H1 (cell line): Measurements from ENCODE around the gene NPTXR. TPM values are rescaled to one million over a fixed set of nuclear protein-coding genes. Genes with fewer than 3 reads are reported as not detected.

Experiments used
- CTCF ChIA-PET: fragments of 300-600 bp; sonication (Branson Sonifier 250); formaldehyde crosslinking; loops from one replicate; lab custom pipeline; 2021; ENCODE audit not compliant: partially characterized antibody; lab: Charles Lee
- POLR2A ChIA-PET: fragments of 300-600 bp; sonication (Branson Sonifier 250); formaldehyde crosslinking; loops from one replicate; lab custom pipeline; 2021; ENCODE audit warnings: inconsistent platforms; ENCODE audit not compliant: partially characterized antibody; lab: Charles Lee
- DNase-seq, 2 experiments: peaks; one replicate each; pipeline versions ENCODE4 v3.0.0 to v3.0.0-alpha.2; 2010 to 2022; ENCODE audit warnings: low spot score in 2 of 2, low read depth in 1 of 2, mixed read lengths in 1 of 2
- FAIRE-seq: peaks from 2 replicates; lab custom pipeline; 2011; peaks lifted over from hg19 to GRCh38; lab: Jason Lieb, UNC
- H2AFZ ChIP-seq: 2 replicates; pipeline ENCODE4 v1.8.1; 2012; ENCODE audit warnings: low read length, inconsistent platforms
- H2AK5ac ChIP-seq: 2 replicates; pipeline ENCODE4 v1.6.1; 2013; ENCODE audit warnings: low read depth, low read length
- H2BK120ac ChIP-seq: replicated peaks from 2 replicates; pipeline ENCODE3; 2013; ENCODE audit warnings: low read depth, low read length, inconsistent platforms
- H2BK12ac ChIP-seq: 2 replicates; pipeline ENCODE4 v1.6.1; 2013; ENCODE audit warnings: low read depth, low read length
- H2BK15ac ChIP-seq: 2 replicates; pipeline ENCODE4 v1.6.1; 2013; ENCODE audit warnings: low read length
- H2BK20ac ChIP-seq: 2 replicates; pipeline ENCODE4 v1.6.1; 2013; ENCODE audit warnings: low read length
- H2BK5ac ChIP-seq: 2 replicates; pipeline ENCODE4 v1.6.1; 2013; ENCODE audit warnings: low read depth, low read length
- H3K14ac ChIP-seq: 2 replicates; pipeline ENCODE4 v1.6.1; 2013; ENCODE audit warnings: inconsistent platforms; ENCODE audit not compliant: insufficient read length
- H3K18ac ChIP-seq: 2 replicates; pipeline ENCODE4 v1.6.1; 2013; ENCODE audit warnings: low read length; ENCODE audit errors: extremely low read depth
- H3K23ac ChIP-seq: 2 replicates; pipeline ENCODE4 v1.6.1; 2013; ENCODE audit warnings: inconsistent platforms; ENCODE audit not compliant: insufficient read length
- H3K23me2 ChIP-seq: 2 replicates; pipeline ENCODE4 v1.6.1; 2013; ENCODE audit warnings: low read depth, low read length
- H3K27ac ChIP-seq: 2 replicates; pipeline ENCODE4 v1.6.1; 2011; ENCODE audit warnings: low read depth, low read length, inconsistent platforms
- H3K27me3 ChIP-seq, 4 experiments: replicated peaks in 1 of 4; 1 replicate in 1 of 4; 2 replicates in 3 of 4; pipeline versions ENCODE4 v1.6.1 to v1.8.1; 2011 to 2013; ENCODE audit warnings: low read length in 3 of 4, mild to moderate bottlenecking in 3 of 4, inconsistent platforms in 2 of 4, mixed read lengths in 2 of 4, moderate library complexity in 1 of 4; ENCODE audit not compliant: control insufficient read depth in 3 of 4, insufficient read depth in 3 of 4; ENCODE audit errors: extremely low read depth in 1 of 4
- H3K36me3 ChIP-seq, 4 experiments: 2 replicates each; pipeline versions ENCODE4 v1.6.1 to v1.8.1; 2011 to 2013; ENCODE audit warnings: mild to moderate bottlenecking in 4 of 4, low read length in 3 of 4, moderate library complexity in 2 of 4, control low read depth in 1 of 4, inconsistent platforms in 1 of 4; ENCODE audit not compliant: insufficient read depth in 4 of 4, control insufficient read depth in 2 of 4
- H3K4ac ChIP-seq: replicated peaks from 2 replicates; pipeline ENCODE3; 2013; ENCODE audit warnings: low read length, low read depth, mixed read lengths, inconsistent platforms; ENCODE audit not compliant: insufficient read length
- H3K4me1 ChIP-seq, 4 experiments: replicated peaks in 1 of 4; 1 replicate in 1 of 4; 2 replicates in 3 of 4; pipeline versions ENCODE4 v1.6.1 to v1.8.1; 2011 to 2013; ENCODE audit warnings: low read length in 3 of 4, inconsistent platforms in 2 of 4, mixed read lengths in 1 of 4; ENCODE audit not compliant: insufficient read depth in 4 of 4, control insufficient read depth in 3 of 4
- H3K4me2 ChIP-seq, 2 experiments: 2 replicates each; pipeline versions ENCODE4 v1.6.1 to v1.8.1; 2011 to 2013; ENCODE audit warnings: low read depth in 2 of 2, low read length in 2 of 2, control low read depth in 1 of 2, inconsistent platforms in 1 of 2, mild to moderate bottlenecking in 1 of 2; ENCODE audit not compliant: insufficient read depth in 1 of 2
- H3K4me3 ChIP-seq, 4 experiments: fragments of 200-600, 300-600 bp in 1 of 4; sonication (generic), shearing (Covaris generic), sonication (Bioruptor Twin) in 1 of 4; 2 replicates each; pipeline versions ENCODE4 v1.5.1 to v1.8.1; 2011 to 2016; ENCODE audit warnings: low read length in 4 of 4, low read depth in 3 of 4, control low read depth in 2 of 4, inconsistent platforms in 2 of 4, mild to moderate bottlenecking in 2 of 4, mixed read lengths in 1 of 4, moderate library complexity in 1 of 4; ENCODE audit not compliant: insufficient read depth in 2 of 4; ENCODE audit errors: extremely low read depth in 1 of 4
- H3K56ac ChIP-seq: replicated peaks from 2 replicates; pipeline ENCODE3; 2013; ENCODE audit warnings: low read depth, mild to moderate bottlenecking, mixed read lengths, low read length, inconsistent platforms; ENCODE audit not compliant: insufficient read length
- H3K79me1 ChIP-seq: 2 replicates; pipeline ENCODE4 v1.6.1; 2013; ENCODE audit warnings: low read depth, low read length, control low read depth
- H3K79me2 ChIP-seq, 2 experiments: 2 replicates each; pipeline versions ENCODE4 v1.6.1 to v1.8.1; 2012 to 2013; ENCODE audit warnings: low read length in 2 of 2, mild to moderate bottlenecking in 2 of 2, inconsistent platforms in 1 of 2; ENCODE audit not compliant: insufficient read depth in 2 of 2, control insufficient read depth in 1 of 2
- H3K9ac ChIP-seq, 4 experiments: replicated peaks in 1 of 4; 1 replicate in 1 of 4; 2 replicates in 3 of 4; pipeline versions ENCODE4 v1.6.1 to v1.8.1; 2011 to 2013; ENCODE audit warnings: low read depth in 3 of 4, low read length in 3 of 4, control low read depth in 2 of 4, mild to moderate bottlenecking in 2 of 4, moderate library complexity in 2 of 4, inconsistent platforms in 1 of 4; ENCODE audit errors: extremely low read depth in 1 of 4
- H3K9me3 ChIP-seq, 2 experiments: 2 replicates each; pipeline versions ENCODE4 v1.6.1 to v1.8.1; 2012 to 2013; ENCODE audit warnings: mild to moderate bottlenecking in 2 of 2, moderate library complexity in 2 of 2, control low read depth in 1 of 2, inconsistent platforms in 1 of 2, low read depth in 1 of 2, low read length in 1 of 2, mixed read lengths in 1 of 2; ENCODE audit not compliant: insufficient read depth in 2 of 2
- H4K20me1 ChIP-seq, 2 experiments: replicated peaks in 1 of 2; 2 replicates each; pipeline versions ENCODE3 to v1.8.1; 2011 to 2013; ENCODE audit warnings: inconsistent platforms in 2 of 2, low read length in 2 of 2, mild to moderate bottlenecking in 1 of 2; ENCODE audit not compliant: insufficient read depth in 2 of 2, control insufficient read depth in 1 of 2
- H4K5ac ChIP-seq: 2 replicates; pipeline ENCODE4 v1.6.1; 2013; ENCODE audit warnings: low read length, low read depth, mixed read lengths, inconsistent platforms; ENCODE audit not compliant: insufficient read length
- H4K8ac ChIP-seq: 2 replicates; pipeline ENCODE4 v1.8.0; 2013; ENCODE audit warnings: mild to moderate bottlenecking, moderate library complexity, low read length, inconsistent platforms; ENCODE audit not compliant: insufficient read depth; ENCODE audit errors: extremely low read depth
- H4K91ac ChIP-seq: replicated peaks from 2 replicates; pipeline ENCODE3; 2013; ENCODE audit warnings: low read length, mixed read lengths, inconsistent platforms; ENCODE audit not compliant: insufficient read length
- GABPA ChIP-seq: IDR thresholded peaks from 2 replicates; pipeline ENCODE4 v1.6.1; 2011; ENCODE audit warnings: mild to moderate bottlenecking, low read length, moderate library complexity, borderline replicate concordance; ENCODE audit not compliant: insufficient read depth
- JUND ChIP-seq: IDR thresholded peaks from 2 replicates; pipeline ENCODE4 v1.6.1; 2011; ENCODE audit warnings: mild to moderate bottlenecking, improper control_type of control experiment, low read length
- MAX ChIP-seq: IDR thresholded peaks from 2 replicates; pipeline ENCODE4 v1.6.1; 2012; ENCODE audit warnings: inconsistent platforms
- POU5F1 ChIP-seq: IDR thresholded peaks from 2 replicates; pipeline ENCODE4 v1.6.1; 2011; ENCODE audit warnings: low read depth, mild to moderate bottlenecking, low read length, moderate library complexity
- RAD21 ChIP-seq, 2 experiments: IDR thresholded peaks in 1 of 2; conservative IDR thresholded peaks in 1 of 2; 2 replicates each; pipeline ENCODE4 v1.6.1; 2011; ENCODE audit warnings: low read depth in 2 of 2, low read length in 2 of 2, improper control_type of control experiment in 1 of 2, inconsistent platforms in 1 of 2, mild to moderate bottlenecking in 1 of 2, moderate library complexity in 1 of 2
- RFX5 ChIP-seq: IDR thresholded peaks from 2 replicates; pipeline ENCODE4 v1.6.1; 2011; ENCODE audit warnings: low read depth, low read length, improper control_type of control experiment, borderline replicate concordance
- SP4 ChIP-seq: IDR thresholded peaks from 2 replicates; pipeline ENCODE4 v1.6.1; 2012; ENCODE audit warnings: low read length, inconsistent platforms
- SRF ChIP-seq: IDR thresholded peaks from 2 replicates; pipeline ENCODE4 v1.6.1; 2011; ENCODE audit warnings: mild to moderate bottlenecking, low read depth, low read length, moderate library complexity
- TAF7 ChIP-seq: optimal IDR thresholded peaks from 2 replicates; pipeline ENCODE3; 2011; ENCODE audit warnings: low read depth, mild to moderate bottlenecking, inconsistent platforms, low read length, moderate library complexity, borderline replicate concordance
- ZNF274 ChIP-seq: IDR thresholded peaks from 2 replicates; pipeline ENCODE4 v1.7.0; 2012; ENCODE audit warnings: low read length, borderline replicate concordance; ENCODE audit errors: extremely low read depth
- whole genome bisulfite sequencing, 2 experiments: shearing (Covaris generic) in 1 of 2; methylation state at CpG; one replicate each; pipeline versions ENCODE4 v1.1.6 to v1.1.7; 2013 to 2015; ENCODE audit warnings: low lambda C conversion rate in 2 of 2, mixed read lengths in 2 of 2, inconsistent platforms in 1 of 2, low coverage in 1 of 2, missing lambda C conversion rate in 1 of 2; ENCODE audit not compliant: insufficient replicate concordance in 2 of 2, insufficient coverage in 1 of 2, insufficient read length in 1 of 2; ENCODE audit errors: extremely low coverage in 1 of 2, missing lambda C conversion rate in 1 of 2; 5-methylcytosine and 5-hydroxymethylcytosine counted together
- polyA plus RNA-seq, 7 experiments: library from polyadenylated mRNA; depleted of rRNA in 3 of 7; stranded (reverse) in 5 of 7; unstranded in 2 of 7; fragments of >200 nt in 5 of 7; fragments of 200-250 nt in 2 of 7; gene quantifications; 1 replicate in 5 of 7; 2 replicates in 1 of 7; 4 replicates in 1 of 7; pipeline versions ENCODE4 v1.2.1 to v1.2.3, GENCODE V29; 2011 to 2013; ENCODE audit warnings: missing spikeins in 2 of 7, mixed read lengths in 2 of 7
- total RNA-seq: library from RNA; stranded (reverse); fragmentation: NEBNext Ultra II Directional; extraction: Animal tissue kit (Norgen Biotek cat#: 25700); gene quantifications from 2 replicates; pipeline ENCODE4 v1.2.1, GENCODE V29; 2021

NPTXR gene
- total and polyA plus RNA-seq, 2 of the 8 experiments (the other 6 are each of a cell fraction or from before 2014, with no cell fraction given) = 3.7 to 6.4 TPM

DNA sequence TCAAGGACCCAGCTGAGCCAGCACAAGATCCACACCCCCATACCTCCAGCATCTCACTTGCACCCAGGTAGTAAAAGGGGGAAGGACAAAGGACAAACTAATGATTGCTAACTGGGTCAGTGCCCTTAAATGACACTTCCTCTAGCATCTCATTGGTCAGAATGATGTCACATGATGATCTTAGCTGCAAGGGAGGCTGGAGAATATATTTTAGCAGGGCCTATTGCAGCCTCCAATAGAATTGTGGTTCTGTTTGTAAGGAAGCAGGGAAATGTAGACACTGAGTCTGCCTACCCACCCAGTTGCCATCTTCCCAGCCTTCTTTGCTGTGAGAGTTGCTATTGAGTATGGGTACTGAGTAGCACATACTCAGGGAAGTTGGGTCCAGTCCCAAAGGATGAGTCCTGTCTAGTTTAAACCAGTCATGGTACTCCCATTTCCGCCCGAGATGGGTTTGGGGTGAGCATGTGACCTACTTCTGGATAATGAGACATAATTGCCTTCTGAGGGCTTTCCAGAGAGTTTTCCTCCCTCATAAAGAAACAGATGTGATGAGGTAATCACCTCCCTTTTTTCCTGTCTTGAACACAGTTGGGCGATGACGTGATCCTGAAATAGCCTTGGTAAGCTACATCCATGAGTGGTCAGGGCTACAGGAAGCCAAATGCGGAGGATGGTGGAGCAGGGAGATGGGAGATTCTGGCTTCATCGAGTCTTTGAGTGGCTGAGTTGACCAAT is 44.4 kb downstream of the NPTXR start:
- H3K27me3 ChIP-seq = peaks cover 0 to 12% (median 5%) of the 10 kb centered on the region in 4 experiments; a peak in 4 of 7 replicates
- no peak for FAIRE-seq

More for the DNA sequence above, 44.4 kb downstream of the NPTXR start:
- no peak overlapping the region for H2AFZ ChIP-seq
- H2BK20ac ChIP-seq = no peak overlapping the region
- H3K23me2 ChIP-seq = peaks cover 2% of the 10 kb centered on the region
- CTCF ChIA-PET = interaction anchor here (0.6 to 1.0 kb wide), 4 partner anchors 28 to 949 kb away, joined by 3 to 4 read pairs (median 4); no protein-coding TSS in a partner anchor
- no peak overlapping the region for H3K18ac ChIP-seq
- no peak overlapping the region for H3K4me2 ChIP-seq
- no peak for DNase-seq
- H2AK5ac ChIP-seq = no peak overlapping the region
- no peaks in the 10 kb centered on the region for H3K36me3 ChIP-seq
- no peak overlapping the region for H2BK5ac ChIP-seq
- H4K5ac ChIP-seq = no peak overlapping the region
- no peak overlapping the region for H3K4ac ChIP-seq
- H3K9ac ChIP-seq = no peak overlapping the region
- H3K9me3 ChIP-seq = peaks cover 0 to 2% of the 10 kb centered on the region in 2 experiments; a peak in 1 of 4 replicates
- H4K20me1 ChIP-seq = no peaks in the 10 kb centered on the region
- no peak overlapping the region for H3K23ac ChIP-seq
- H3K4me3 ChIP-seq = no peak overlapping the region
- H2BK120ac ChIP-seq = no peak overlapping the region
- H4K8ac ChIP-seq = no peak overlapping the region
- no peaks in the 10 kb centered on the region for H3K79me2 ChIP-seq
- H3K56ac ChIP-seq = no peak overlapping the region
- TF ChIP-seq POU5F1 = no peak
- no peak for TF ChIP-seq SRF
- TF ChIP-seq RAD21 (IDR thresholded peaks at IDR 0.05 in 1 of 2, conservative IDR thresholded peaks at IDR 0.05 in 1 of 2; ENCODE audit: low read depth in 2 of 2, low read length in 2 of 2) = no peak
- no peak for TF ChIP-seq ZNF274
- no peak for TF ChIP-seq MAX
- TF ChIP-seq RFX5 = no peak
- TF ChIP-seq JUND = no peak
- TF ChIP-seq SP4 = no peak
- TF ChIP-seq GABPA = no peak
- no peak for TF ChIP-seq TAF7
- no peak overlapping the region; the same call in 1 of the 2 replicates for H2BK15ac ChIP-seq
- H3K79me1 ChIP-seq = no peaks in the 10 kb centered on the region
- H3K27ac ChIP-seq = no peak overlapping the region
- no peak overlapping the region for H3K14ac ChIP-seq
- POLR2A ChIA-PET = no interaction called here
- peaks cover 0 to 3% (median 0%) of the 10 kb centered on the region in 4 experiments; a peak in 1 of 7 replicates for H3K4me1 ChIP-seq
- WGBS, 2 experiments = 88% methylated on average over 6 of the region's 6 CpGs; no CpG with 5 or more reads in 1 of the 2 experiments
- no peak overlapping the region for H4K91ac ChIP-seq
- H2BK12ac ChIP-seq = no peak overlapping the region
